ENCODE measurements around the gene KIZ.

The KIZ gene

DNA sequence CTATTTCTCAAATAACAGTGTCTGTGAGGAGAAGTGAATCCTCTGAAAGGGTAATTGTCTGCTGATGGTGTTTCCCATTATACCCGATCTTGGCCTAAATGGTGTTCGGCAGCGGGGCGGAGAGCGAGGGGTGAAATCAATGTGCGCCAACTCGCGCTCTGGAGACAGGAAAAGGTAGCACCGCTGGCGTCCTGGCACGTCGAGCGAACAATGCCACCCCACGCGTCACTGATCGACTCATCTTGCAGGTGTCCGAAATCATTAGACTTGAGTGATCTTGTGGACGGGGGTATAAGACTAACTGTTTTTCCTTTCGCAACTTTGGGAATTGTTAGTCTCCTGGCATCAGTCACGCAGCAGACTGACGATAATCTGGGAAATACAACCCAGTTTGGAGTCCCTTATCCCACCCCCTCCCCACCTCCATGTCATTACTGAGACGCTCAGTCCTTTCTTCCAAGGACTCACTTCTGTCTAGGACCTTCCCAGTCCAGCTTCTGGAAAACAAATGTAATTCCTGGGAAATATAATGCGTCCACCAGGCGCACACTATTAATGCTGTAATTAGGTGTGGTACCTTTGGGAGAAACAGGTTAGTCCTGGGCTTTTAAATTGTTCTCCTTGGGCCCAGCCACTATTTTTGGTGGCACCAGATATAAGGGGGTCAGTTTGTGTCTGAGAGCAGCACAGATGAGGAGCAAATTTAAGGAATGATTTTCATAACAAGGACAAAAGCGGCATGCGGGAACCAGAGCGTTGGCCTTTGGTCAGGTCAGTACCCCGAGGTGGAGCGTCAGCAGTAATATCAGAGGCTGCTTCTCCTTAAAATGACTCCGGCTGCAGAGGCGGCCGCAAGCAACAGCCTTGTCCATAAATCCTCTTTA lies 22.1 kb upstream of the KIZ start:
- H3K4me3 ChIP-seq (ENCODE audit: low read length), result no peak overlapping the region
- DNase-seq (ENCODE audit: low read depth, low spot score), result no peak

DNA sequence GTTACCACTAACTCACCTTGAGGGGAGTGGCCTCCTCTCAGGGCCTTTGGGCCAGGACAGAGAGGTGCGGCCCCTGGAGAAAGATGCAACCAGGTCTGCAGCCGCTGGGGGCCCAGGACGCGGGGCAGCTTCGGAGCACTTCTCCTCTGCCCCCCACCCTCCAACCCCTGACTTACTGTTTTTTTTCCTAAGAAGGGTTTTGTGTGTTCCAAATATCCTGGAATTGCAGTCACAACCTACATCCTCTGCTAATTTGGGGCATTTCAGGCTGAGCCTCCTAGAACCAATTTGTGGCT lies 21.5 kb upstream of the KIZ start:
- H3K4me3 ChIP-seq (ENCODE audit: low read length), result no peak overlapping the region
- DNase-seq (ENCODE audit: low read depth, low spot score), result no peak

DNA sequence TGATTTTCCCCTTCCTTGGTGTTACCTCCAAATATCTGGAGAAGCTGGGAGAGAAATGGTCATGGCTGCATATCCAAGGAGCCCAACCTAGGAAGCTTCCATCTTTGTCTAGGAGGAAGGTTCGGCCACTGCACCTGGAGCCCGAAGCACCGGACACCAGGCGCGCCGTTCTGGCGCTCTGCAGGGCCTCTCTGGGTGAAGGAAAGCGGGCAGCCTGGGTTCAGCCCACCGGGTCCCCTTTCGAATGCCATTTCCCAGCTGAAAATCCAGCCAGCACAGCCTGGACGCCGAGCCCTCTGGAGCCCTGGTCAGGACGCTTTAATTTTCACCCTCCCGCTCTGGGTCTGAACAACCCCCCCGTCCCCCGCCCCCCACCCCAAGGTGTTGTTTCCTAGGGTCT lies 21.0 kb upstream of the KIZ start:
- DNase-seq (ENCODE audit: low read depth, low spot score), result no peak
- H3K4me3 ChIP-seq (ENCODE audit: low read length), result no peak overlapping the region

DNA sequence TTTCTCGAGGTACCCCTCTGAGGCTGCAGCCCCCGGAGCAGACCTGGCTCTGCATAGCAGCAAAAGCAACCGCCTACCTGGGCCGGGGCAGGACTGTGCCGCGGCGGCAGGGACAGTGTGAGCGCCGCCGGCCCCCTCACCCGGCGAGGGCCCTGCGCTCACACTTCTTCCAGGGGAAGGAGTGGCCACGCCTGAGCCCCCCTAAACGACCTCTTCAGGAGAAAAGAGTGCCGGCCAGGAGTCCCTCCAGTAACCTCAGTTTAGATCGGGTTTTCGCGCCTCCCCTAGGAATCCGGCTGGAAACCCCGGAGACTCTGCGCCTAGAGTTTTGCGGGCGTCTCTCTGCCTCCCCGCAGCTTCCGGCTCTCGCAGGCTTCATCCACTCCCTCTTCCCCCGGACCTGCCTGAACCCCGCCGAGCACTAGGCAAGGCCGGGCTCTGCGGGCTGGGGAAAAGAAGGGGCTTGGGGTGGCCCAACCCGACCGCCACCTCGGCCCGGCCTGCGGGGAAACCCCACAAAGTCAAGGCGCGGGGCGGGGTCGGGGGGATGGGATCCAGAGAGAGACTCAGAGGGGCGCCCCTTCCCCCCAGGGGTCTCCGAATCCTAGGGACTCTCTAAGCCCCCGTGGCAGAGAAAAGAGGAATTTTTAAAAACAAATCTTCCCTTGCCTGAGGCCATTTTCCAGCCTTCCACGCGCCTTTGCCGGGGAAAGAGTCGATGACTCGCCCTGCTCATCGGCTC lies 20.3 kb upstream of the KIZ start:
- DNase-seq (ENCODE audit: low read depth, low spot score), result no peak
- H3K4me3 ChIP-seq (ENCODE audit: low read length), result no peak overlapping the region

DNA sequence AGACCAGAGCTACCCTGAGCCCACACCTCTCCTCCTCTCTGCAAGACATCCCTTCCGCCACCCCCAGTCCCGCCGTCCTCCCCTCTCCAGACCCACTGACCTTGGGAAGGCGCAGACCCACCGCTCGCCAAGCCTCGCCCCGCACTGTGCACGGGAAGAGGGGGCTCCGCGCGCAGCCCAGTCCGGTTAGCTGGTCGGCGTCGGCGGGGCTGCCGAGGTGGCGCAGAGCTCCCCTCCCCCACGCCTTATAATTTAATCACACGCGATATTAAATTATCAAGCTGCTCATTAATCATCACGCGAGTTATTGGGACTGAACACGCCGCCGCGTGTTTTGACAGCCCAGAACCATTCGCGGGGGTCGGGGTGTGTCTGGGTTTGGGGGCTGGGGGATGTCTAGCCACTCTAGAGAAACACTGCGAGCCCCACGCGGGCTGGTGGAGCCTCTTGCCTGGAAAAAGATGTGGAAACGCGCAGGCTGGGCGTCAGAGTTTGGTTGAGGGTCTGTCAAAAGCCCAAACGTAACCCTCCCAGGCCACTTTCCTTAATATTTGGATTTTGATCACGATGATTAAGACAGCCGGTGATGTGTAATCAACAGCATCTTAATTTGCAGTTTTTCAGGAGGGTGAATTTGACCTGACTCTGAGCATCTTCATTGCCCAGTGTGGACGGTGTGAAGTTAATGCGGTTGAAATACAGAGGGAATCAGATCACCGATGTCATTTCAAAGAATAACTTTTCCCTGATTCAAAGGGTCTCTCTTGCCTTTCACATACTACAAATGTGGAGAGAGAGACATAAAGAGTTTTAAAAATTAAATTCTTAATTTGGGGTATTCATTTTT lies 19.5 kb upstream of the KIZ start, which contains the start of gene LINC00237:
Gene LINC00237 (minus strand): TSS at position 188 of the 847 bp plus-strand sequence.
- no peak for DNase-seq (ENCODE audit: low read depth, low spot score)
- H3K4me3 ChIP-seq (ENCODE audit: low read length), result no peak within 1 kb of the TSS

DNA sequence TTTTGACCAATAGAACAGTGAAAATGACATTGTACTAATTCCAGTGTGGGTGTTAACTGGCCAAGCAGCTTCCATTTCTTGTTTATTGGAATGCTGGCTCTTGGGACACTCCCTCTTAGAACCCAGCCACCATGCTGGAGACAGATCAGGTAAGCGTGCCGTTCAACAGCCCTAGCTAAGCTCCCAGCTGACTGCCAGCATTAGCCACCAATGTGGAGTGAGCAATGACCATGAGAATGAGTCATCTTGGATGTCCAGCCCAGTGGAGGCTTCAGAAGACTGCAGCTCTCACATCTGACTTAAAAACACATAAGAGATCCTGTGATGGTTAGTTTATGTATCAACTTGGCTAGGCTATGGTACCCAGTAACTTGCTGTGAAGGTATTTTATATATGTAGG lies 16.7 kb upstream of the KIZ start:
- no peak for DNase-seq (ENCODE audit: low read depth, low spot score)
- H3K4me3 ChIP-seq (ENCODE audit: low read length), result no peak overlapping the region

DNA sequence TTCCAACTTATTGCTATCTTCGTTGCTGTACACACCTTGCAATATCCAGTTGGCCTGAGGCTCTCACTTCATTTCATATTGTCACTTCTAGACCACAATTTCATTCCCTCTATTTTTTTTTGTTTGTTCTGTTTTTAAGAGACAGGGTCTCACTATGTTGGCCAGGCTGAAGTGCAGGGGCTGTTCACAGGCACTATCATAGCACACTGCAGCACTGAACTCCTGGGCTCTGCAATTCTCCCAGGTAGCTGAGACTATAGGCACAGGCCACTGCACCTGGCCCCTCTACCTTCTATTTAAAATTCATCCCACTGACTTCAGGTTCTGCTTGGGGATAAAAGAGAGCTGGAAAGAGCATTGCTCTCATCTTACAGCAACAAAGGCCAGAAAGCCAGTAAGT lies 15.1 kb upstream of the KIZ start:
- no peak for DNase-seq (ENCODE audit: low read depth, low spot score)
- H3K4me3 ChIP-seq (ENCODE audit: low read length), result no peak overlapping the region

DNA sequence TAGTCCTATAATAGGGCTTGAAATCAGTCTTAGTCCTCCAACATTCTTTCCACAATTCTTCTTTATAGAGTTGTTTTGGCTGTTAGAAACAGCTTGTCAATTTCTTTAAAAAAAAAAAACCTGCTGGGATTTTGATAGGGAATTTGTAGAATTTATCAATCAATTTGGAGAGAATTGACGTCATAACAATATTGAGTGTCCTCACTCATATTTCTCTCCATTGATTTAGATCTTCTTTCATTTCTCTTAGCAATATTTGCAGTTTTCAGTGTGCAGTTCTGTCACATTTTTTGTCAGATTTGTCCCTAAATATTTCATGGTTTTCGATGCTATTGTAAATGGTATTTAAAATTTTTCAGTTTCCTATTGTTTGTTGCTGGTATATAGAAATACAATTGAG lies 14.5 kb upstream of the KIZ start:
- H3K4me3 ChIP-seq (ENCODE audit: low read length), result no peak overlapping the region
- DNase-seq (ENCODE audit: low read depth, low spot score), result no peak

DNA sequence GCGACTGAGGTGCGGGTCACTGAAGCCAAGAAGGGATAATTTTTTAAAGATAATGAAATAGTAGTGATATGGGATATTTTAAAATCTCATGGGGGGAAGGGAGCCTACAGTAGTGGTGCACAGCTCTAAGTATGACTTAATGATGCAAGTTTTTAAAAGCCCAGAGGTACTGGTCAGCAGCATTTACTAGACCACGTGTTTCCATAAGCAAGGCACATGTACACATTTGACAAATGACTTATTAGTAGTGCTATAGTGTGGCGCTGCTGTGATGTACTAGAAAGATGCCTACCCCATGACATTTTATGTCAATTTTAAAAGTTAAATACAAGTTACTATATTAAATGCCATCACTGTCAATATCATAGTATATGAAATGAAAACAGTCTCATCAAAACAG lies 12.2 kb upstream of the KIZ start:
- no peak for DNase-seq (ENCODE audit: low read depth, low spot score)

DNA sequence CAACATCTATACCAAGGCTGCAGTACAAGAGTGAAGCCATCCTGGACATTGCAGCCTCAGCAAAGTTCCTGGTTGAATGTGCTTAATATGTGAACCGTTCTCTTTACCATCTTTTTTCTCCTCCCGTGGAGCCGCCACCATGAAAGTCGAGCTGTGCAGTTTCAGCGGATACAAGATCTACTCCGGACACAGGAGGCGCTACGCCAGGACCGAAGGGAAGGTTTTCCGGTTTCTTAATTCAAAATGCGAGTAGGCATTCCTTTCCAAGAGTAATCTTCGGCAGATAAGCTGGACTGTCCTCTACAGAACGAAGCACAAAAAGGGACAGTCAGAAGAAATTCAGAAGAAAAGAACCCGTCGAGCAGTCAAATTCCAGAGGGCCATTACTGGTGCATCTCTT lies 11.3 kb upstream of the KIZ start:
- no peak for DNase-seq (ENCODE audit: low read depth, low spot score)
- H3K4me3 ChIP-seq (ENCODE audit: low read length), result no peak overlapping the region

More for the DNA sequence above, 12.2 kb upstream of the KIZ start:
- no peak overlapping the region for H3K4me3 ChIP-seq (ENCODE audit: low read length)

DNA sequence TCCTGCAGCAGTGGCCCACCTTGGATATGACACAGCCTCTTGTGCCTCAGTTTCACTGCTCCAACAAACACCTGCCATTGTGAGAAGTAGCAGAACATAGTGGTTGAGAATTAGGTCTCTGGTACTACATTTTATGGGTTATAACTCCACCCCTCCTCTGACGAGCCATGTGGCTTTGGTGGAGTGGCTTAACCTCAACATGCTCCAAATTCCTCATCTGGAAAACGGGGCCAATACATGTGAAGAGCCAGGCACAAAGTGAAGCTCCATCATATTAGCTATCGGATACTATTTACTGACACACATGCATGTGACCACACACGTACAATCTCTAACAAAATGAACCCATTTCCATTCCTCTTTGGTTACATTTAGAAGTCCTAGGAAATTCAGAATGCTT lies 8.4 kb upstream of the KIZ start:
- no peak for DNase-seq (ENCODE audit: low read depth, low spot score)
- no peak overlapping the region for H3K4me3 ChIP-seq (ENCODE audit: low read length)

DNA sequence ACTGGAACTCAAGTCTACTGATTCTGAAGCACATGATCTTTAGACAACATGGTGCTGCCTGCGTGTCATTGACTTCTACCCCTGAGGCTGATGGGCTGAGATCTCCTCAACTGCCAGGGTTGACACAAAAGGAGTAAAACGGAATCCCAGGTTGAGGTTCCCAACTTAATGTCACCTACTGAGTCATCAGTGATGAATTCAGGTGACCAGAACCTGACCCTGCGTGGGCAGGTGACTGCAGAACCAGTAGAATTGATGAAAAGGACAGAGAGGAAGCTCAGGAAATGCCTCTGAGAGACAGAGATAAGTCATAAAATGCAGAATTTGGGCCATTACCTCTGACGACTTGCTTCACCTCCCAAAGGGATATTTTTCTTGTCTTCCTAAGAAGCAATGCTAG lies 7.7 kb upstream of the KIZ start:
- no peak for DNase-seq (ENCODE audit: low read depth, low spot score)
- no peak overlapping the region for H3K4me3 ChIP-seq (ENCODE audit: low read length)

DNA sequence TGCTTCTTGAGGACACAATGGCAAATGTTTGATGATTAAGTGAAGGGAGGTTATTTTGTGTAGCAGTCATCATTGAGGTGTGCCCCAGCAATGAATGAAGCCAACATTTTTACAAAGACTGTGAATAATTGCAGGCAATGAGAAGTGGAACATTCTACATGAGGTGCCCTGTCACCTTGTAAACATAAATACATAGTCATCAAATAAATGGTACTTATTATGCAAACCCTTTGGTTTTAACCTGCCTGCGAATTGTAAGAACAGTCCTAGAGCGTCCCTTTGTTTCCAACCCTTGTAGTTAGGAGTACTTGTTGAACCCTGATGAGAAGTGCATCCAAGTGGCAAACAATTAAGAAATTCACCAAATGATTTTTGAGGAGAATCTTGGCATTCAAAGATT lies 7.1 kb upstream of the KIZ start:
- no peak for DNase-seq (ENCODE audit: low read depth, low spot score)
- no peak overlapping the region for H3K4me3 ChIP-seq (ENCODE audit: low read length)

DNA sequence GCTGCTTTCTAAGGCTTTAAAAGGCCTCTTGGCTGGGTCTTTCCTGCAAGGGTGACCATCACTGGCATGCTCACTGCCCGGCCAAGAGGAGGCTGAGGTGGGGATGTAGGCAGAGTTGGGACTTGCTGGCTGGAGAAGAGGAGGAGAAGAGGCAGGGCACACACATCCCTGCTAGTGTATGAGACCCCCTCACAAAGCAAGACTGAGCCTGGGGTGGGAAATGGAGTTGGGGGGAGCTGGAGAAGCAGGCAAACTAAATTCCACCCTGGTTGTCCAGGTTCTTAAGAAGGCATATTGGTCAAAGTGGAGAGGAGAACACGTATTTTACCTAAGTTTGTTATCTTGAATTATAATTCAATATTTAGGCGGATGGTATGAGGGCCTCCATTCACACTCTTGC lies 1.7 kb upstream of the KIZ start:
- no peak overlapping the region for H3K4me3 ChIP-seq (ENCODE audit: low read length)
- DNase-seq (ENCODE audit: low read depth, low spot score), result no peak

DNA sequence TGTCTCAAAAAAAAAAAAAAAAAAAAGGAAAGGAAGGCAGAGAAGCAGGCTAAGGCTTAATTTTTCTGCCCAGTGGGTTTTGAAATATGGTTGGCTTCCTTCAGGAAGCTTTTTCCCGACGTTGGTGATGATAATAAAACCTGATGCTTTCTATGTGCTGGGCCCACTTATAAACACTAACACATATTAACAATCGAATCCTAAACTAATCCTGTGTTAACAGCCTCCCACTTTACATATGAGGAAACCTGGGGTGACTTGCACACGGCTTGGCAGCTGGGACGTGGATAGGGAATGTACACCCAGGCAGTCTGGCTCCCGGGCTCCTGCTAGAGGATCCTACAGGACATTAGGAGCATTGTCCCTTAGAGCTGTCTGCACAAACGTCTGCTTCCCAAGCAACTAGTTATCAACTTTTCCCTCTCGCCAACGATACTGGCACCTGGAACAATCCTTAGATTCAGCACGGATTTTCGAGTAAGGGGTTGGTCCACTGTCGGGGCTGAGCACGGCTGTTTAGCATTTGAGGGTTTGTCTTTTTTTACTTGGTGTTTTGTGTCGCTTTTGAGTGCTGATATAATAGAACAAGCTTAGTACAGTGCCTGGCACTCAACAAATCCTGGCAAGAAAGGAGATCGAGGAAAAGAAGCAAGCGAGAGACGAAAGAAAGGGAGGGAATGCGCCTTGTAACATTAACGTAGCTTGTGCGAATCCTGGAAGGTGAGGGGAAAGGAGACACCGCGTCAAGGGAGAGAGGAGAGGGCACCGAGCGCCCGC lies 622 bp upstream of the KIZ start:
- no peak for DNase-seq (ENCODE audit: low read depth, low spot score)
- peak overlapping the region; percentile 55 for H3K4me3 ChIP-seq (ENCODE audit: low read length)

DNA sequence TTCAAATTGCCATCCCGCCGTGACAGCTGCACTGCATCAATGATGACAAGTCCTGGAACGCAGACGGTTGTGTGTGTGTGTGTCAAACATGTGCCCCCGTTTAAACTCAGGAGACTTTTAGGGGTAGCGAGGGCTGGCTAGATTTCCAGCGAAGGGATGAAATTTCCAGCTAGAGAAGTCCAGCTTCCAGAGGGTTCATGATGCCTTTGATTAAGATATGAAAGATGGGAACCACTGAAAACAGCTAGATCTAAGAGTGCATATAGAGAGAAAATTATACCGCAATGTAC lies 644 bp downstream of the KIZ start:
- H3K4me3 ChIP-seq (ENCODE audit: low read length), result peak overlapping the region; percentile 75
- DNase-seq (ENCODE audit: low read depth, low spot score), result no peak

DNA sequence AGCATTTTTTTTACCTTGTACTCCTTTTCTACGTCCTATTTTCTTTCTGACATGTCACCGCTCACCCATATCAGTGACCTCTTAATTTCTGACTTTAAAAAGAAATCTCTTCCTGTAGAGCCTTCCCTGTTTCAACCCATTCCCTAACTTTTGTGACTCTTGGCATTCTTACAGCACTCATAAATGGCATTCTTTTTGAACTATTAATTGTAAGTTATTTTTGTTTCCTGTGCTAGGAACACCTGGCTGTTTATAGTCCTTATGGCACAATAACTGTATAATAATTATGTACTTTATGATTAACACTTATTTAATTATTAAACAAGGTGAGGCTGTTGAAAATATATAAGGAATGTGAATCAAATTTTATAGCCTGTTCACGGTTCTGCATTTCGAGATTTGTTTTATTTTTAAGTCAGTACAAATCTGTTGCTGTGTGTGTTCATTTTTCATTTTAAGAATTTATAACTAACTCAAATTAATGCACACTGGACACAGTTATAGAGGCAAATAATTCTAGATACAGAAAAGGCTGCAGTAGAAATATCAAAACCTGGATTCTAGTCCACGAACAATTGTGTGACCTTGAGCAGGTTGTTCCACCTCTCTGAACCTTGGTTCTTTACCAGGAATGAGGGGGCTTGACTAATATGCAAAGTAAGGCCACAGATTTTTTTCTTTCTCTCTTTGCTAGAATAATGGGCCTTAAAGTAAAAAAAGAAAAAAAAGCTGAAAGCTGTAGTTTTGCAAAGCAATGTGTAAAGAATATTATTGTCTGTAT lies 1.5 kb downstream of the KIZ start:
- DNase-seq (ENCODE audit: low read depth, low spot score), result no peak
- H3K4me3 ChIP-seq (ENCODE audit: low read length), result no peak overlapping the region

DNA sequence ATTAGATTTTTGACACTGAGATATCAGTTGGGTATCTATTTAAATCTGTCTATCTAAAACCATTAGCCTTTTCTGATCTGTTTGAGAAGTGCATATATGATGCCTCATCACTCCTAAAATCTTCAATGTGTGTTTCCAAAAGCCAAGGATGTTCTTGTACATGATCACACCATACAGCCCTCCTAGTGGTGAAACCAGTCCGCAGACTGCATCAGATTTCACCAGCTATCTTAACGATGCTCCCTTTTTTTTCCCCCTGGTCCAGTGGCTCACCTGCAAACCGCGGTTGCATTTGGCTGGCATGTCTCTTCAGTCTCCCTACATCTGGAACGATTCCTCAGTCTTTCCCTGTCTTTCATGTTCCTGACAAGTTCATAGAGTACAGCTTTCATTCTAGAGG lies 4.0 kb downstream of the KIZ start:
- no peak overlapping the region for H3K4me3 ChIP-seq (ENCODE audit: low read length)
- no peak for DNase-seq (ENCODE audit: low read depth, low spot score)

DNA sequence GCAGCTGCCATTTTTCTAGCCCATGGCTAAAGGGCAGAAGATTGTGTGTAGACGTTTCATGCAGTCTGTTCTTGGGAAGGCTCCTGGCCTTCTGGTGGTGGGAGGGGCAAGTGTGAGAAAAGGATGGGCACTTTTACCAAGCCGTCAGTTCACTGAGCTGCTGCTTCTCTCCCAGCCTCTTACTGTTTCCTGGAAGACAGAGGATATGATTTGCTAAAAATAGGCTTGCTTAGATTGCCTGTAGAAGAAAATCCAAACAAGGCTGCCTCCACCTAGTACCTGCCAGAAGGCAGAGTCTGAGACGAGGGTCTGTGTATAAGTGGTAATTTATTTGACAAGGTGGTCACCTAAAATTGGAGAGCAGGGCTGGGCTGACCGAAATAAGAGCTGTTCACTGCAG lies 7.5 kb downstream of the KIZ start:
- no peak for DNase-seq (ENCODE audit: low read depth, low spot score)
- H3K4me3 ChIP-seq (ENCODE audit: low read length), result no peak overlapping the region
